ENCODE data around the gene KLHL35.
A peak's percentile ranks its signal among the peaks of the same experiment; 100 is the strongest.

KLHL35 gene

GRCh38 chr11:75432911-75433321 lies at the start of gene KLHL35:
Gene KLHL35 (minus strand): TSS chr11:75433203. CDS start chr11:75430629, 2,574 bp downstream.
- Mint-ChIP-seq H3K27ac (no peak within 1 kb of the TSS), H3K27me3 (peaks cover 45% of the 10 kb centered on the region), H3K4me3 (no peak within 1 kb of the TSS), H3K36me3 (ENCODE audit: low read depth) (peaks cover 4% of the 10 kb centered on the region), H3K4me1 (peaks cover 16% of the 10 kb centered on the region), H3K9me3 (peaks cover 7% of the 10 kb centered on the region)
- no peak for DNase-seq
- no peak for ATAC-seq

GRCh38 chr11:75481922-75482606 lies 49.1 kb upstream of the KLHL35 start:
- H3K4me1 Mint-ChIP-seq: no peaks in the 10 kb centered on the region
- no peaks in the 10 kb centered on the region for H3K9me3 Mint-ChIP-seq
- H3K27me3 Mint-ChIP-seq: no peaks in the 10 kb centered on the region
- no peak for ATAC-seq
- no peak overlapping the region for H3K27ac Mint-ChIP-seq
- DNase-seq: no peak
- no peak overlapping the region for H3K4me3 Mint-ChIP-seq
- H3K36me3 Mint-ChIP-seq (ENCODE audit: low read depth): no peaks in the 10 kb centered on the region

- no peak for DNase-seq
- H3K4me3 Mint-ChIP-seq: no peak overlapping the region
- H3K4me1 Mint-ChIP-seq: no peaks in the 10 kb centered on the region
- no peak overlapping the region for H3K27ac Mint-ChIP-seq
- H3K27me3 Mint-ChIP-seq: no peaks in the 10 kb centered on the region
- ATAC-seq: no peak
- H3K36me3 Mint-ChIP-seq (ENCODE audit: low read depth): no peaks in the 10 kb centered on the region
- no peaks in the 10 kb centered on the region for H3K9me3 Mint-ChIP-seq
Measured at GRCh38 chr11:75481223-75481921, 48.4 kb upstream of the KLHL35 start.

GRCh38 chr11:75480185-75481175 lies 47.5 kb upstream of the KLHL35 start:
- H3K27me3 Mint-ChIP-seq: no peaks in the 10 kb centered on the region
- H3K27ac Mint-ChIP-seq: no peak overlapping the region
- no peak for DNase-seq
- no peak overlapping the region for H3K4me3 Mint-ChIP-seq
- no peaks in the 10 kb centered on the region for H3K36me3 Mint-ChIP-seq (ENCODE audit: low read depth)
- H3K4me1 Mint-ChIP-seq: peaks cover 8% of the 10 kb centered on the region
- no peaks in the 10 kb centered on the region for H3K9me3 Mint-ChIP-seq
- no peak for ATAC-seq

GRCh38 chr11:75479597-75480145 lies 46.7 kb upstream of the KLHL35 start:
- H3K4me3 Mint-ChIP-seq: no peak overlapping the region

GRCh38 chr11:75478783-75479596 lies 46.0 kb upstream of the KLHL35 start:
- no peak overlapping the region for H3K27ac Mint-ChIP-seq

More at GRCh38 chr11:75479597-75480145, 46.7 kb upstream of the KLHL35 start:
- no peak for ATAC-seq
- no peaks in the 10 kb centered on the region for H3K27me3 Mint-ChIP-seq
- H3K27ac Mint-ChIP-seq: no peak overlapping the region
- no peaks in the 10 kb centered on the region for H3K9me3 Mint-ChIP-seq
- DNase-seq: no peak
- no peaks in the 10 kb centered on the region for H3K36me3 Mint-ChIP-seq (ENCODE audit: low read depth)
- H3K4me1 Mint-ChIP-seq: peaks cover 14% of the 10 kb centered on the region

GRCh38 chr11:75477614-75477935 lies 44.6 kb upstream of the KLHL35 start:
- no peak for ATAC-seq
- H3K4me3 Mint-ChIP-seq: no peak overlapping the region

More at GRCh38 chr11:75478783-75479596, 46.0 kb upstream of the KLHL35 start:
- DNase-seq: no peak
- Mint-ChIP-seq H3K36me3 (ENCODE audit: low read depth) (no peaks in the 10 kb centered on the region), H3K9me3 (no peaks in the 10 kb centered on the region), H3K4me3 (no peak overlapping the region), H3K4me1 (peaks cover 14% of the 10 kb centered on the region), H3K27me3 (no peaks in the 10 kb centered on the region)
- no peak for ATAC-seq

GRCh38 chr11:75476739-75477613 lies 44.0 kb upstream of the KLHL35 start:
- Mint-ChIP-seq H3K4me3 (no peak overlapping the region), H3K36me3 (ENCODE audit: low read depth) (no peaks in the 10 kb centered on the region), H3K4me1 (peaks cover 14% of the 10 kb centered on the region), H3K27me3 (no peaks in the 10 kb centered on the region), H3K9me3 (no peaks in the 10 kb centered on the region), H3K27ac (no peak overlapping the region)
- ATAC-seq: no peak
- no peak for DNase-seq

More at GRCh38 chr11:75477614-75477935, 44.6 kb upstream of the KLHL35 start:
- Mint-ChIP-seq H3K27ac (no peak overlapping the region), H3K4me1 (peaks cover 14% of the 10 kb centered on the region), H3K9me3 (no peaks in the 10 kb centered on the region), H3K36me3 (ENCODE audit: low read depth) (no peaks in the 10 kb centered on the region), H3K27me3 (no peaks in the 10 kb centered on the region)
- no peak for DNase-seq

- DNase-seq: peak; percentile 15
- H3K4me1 Mint-ChIP-seq: peaks cover 14% of the 10 kb centered on the region
Measured at GRCh38 chr11:75475767-75476650, 43.0 kb upstream of the KLHL35 start.

GRCh38 chr11:75474878-75475766 lies 42.1 kb upstream of the KLHL35 start:
- Mint-ChIP-seq H3K9me3 (no peaks in the 10 kb centered on the region), H3K36me3 (ENCODE audit: low read depth) (no peaks in the 10 kb centered on the region), H3K27ac (peak overlapping the region; percentile 65), H3K4me3 (peak overlapping the region; percentile 63), H3K27me3 (no peaks in the 10 kb centered on the region), H3K4me1 (peaks cover 14% of the 10 kb centered on the region)
- peak; percentile 73 for DNase-seq
- ATAC-seq: peak; percentile 60

More at GRCh38 chr11:75475767-75476650, 43.0 kb upstream of the KLHL35 start:
- peak overlapping the region; percentile 65 for H3K27ac Mint-ChIP-seq
- peak; percentile 55 for ATAC-seq
- no peaks in the 10 kb centered on the region for H3K36me3 Mint-ChIP-seq (ENCODE audit: low read depth)
- no peaks in the 10 kb centered on the region for H3K27me3 Mint-ChIP-seq
- H3K9me3 Mint-ChIP-seq: no peaks in the 10 kb centered on the region
- no peak overlapping the region for H3K4me3 Mint-ChIP-seq

- no peak for DNase-seq
- H3K27ac Mint-ChIP-seq: no peak overlapping the region
- H3K9me3 Mint-ChIP-seq: no peaks in the 10 kb centered on the region
- no peak overlapping the region for H3K4me3 Mint-ChIP-seq
- ATAC-seq: no peak
- peaks cover 14% of the 10 kb centered on the region for H3K4me1 Mint-ChIP-seq
- H3K27me3 Mint-ChIP-seq: no peaks in the 10 kb centered on the region
- no peaks in the 10 kb centered on the region for H3K36me3 Mint-ChIP-seq (ENCODE audit: low read depth)
Measured at GRCh38 chr11:75474240-75474639, 41.2 kb upstream of the KLHL35 start.

Measured in activated naive CD8-positive, alpha-beta T cell treated with anti-CD3 and anti-CD28 coated beads, Interleukin-2, amount 50 U/mL, for 24 hours (primary cell).